Mesodermal cell (in vitro differentiated cells): ENCODE data around the gene NSMF.
"Not testable (repeated sequence)": the region's sequence is repeated elsewhere in the genome, so short reads cannot be mapped to it uniquely, and the experiment has no call there.

Experiments used
- H3K27ac ChIP-seq: 2 replicates; pipeline ENCODE4 v1.7.0; 2013; ENCODE audit warnings: mild to moderate bottlenecking, low read depth, low read length, moderate library complexity; ENCODE audit not compliant: severe bottlenecking
- H3K36me3 ChIP-seq: 2 replicates; pipeline ENCODE4 v1.7.1; 2013; ENCODE audit warnings: mild to moderate bottlenecking, low read length, moderate library complexity; ENCODE audit not compliant: control insufficient read depth, insufficient read depth
- H3K4me1 ChIP-seq: one replicate; pipeline ENCODE4 v1.7.1; 2013; ENCODE audit warnings: mild to moderate bottlenecking, low read length; ENCODE audit not compliant: insufficient read depth, control insufficient read depth, poor library complexity, severe bottlenecking
- H3K4me3 ChIP-seq: 2 replicates; pipeline ENCODE4 v1.7.0; 2013; ENCODE audit warnings: low read length, control low read depth, mild to moderate bottlenecking; ENCODE audit not compliant: insufficient read depth, poor library complexity, severe bottlenecking; ENCODE audit errors: extremely low read depth
- H3K9me3 ChIP-seq: 2 replicates; pipeline ENCODE4 v1.7.1; 2013; ENCODE audit warnings: mild to moderate bottlenecking, low read length, moderate library complexity; ENCODE audit not compliant: control insufficient read depth
- WGBS, 2 experiments: methylation state at CpG; one replicate each; pipeline ENCODE4 v1.1.5; 2013; ENCODE audit warnings: missing lambda C conversion rate in 2 of 2; ENCODE audit not compliant: insufficient coverage in 2 of 2; 5-methylcytosine and 5-hydroxymethylcytosine counted together

NSMF gene

DNA sequence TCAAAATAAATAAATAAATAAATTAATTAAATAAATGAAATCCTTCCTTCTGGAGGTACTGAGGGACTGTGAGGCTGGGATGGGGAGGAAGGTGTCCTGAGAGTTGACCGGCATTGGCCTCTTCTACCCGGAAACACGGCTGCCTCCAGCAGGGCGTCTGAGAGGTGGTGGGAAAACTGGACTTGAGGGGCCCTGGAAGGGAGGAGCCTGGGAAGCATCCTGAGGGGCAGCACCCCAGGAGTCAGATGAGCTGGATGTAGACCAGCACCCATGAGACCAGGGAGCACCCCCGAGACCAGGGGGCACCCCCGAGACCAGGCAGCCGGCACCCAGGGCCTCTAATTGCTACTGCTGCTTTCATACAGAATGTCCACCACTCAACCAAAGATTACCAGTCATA is 8.8 kb upstream of the NSMF start:
- no peak overlapping the region for H3K4me3 ChIP-seq
- 92% methylated on average over 5 to 6 of the region's 7 CpGs for WGBS, 2 experiments
- H3K9me3 ChIP-seq: no peaks in the 10 kb centered on the region
- H3K27ac ChIP-seq: no peak overlapping the region
- H3K36me3 ChIP-seq: no peaks in the 10 kb centered on the region
- no peaks in the 10 kb centered on the region for H3K4me1 ChIP-seq

- no peaks in the 10 kb centered on the region for H3K9me3 ChIP-seq
- 89 to 92% methylated on average over 16 of the region's 16 CpGs for WGBS, 2 experiments
- no peaks in the 10 kb centered on the region for H3K36me3 ChIP-seq
- H3K4me3 ChIP-seq: no peak overlapping the region
- no peaks in the 10 kb centered on the region for H3K4me1 ChIP-seq
- H3K27ac ChIP-seq: no peak overlapping the region
These were observed 8.0 kb upstream of the NSMF start for GRCh38 chr9:137467161-137467581.

- H3K4me1 ChIP-seq, H3K36me3 ChIP-seq, H3K4me3 ChIP-seq, H3K27ac ChIP-seq, H3K9me3 ChIP-seq: not testable (repeated sequence)
- 92 to 95% methylated on average over 31 to 32 of the region's 35 CpGs for WGBS, 2 experiments
These were observed 7.4 kb upstream of the NSMF start for GRCh38 chr9:137466389-137467085.

GRCh38 chr9:137465720-137466388 is 6.7 kb upstream of the NSMF start:
- no peaks in the 10 kb centered on the region for H3K9me3 ChIP-seq
- H3K27ac ChIP-seq: no peak overlapping the region
- no peaks in the 10 kb centered on the region for H3K4me1 ChIP-seq
- H3K4me3 ChIP-seq: no peak overlapping the region
- WGBS, 2 experiments: 91 to 93% methylated on average over 21 to 23 of the region's 23 CpGs
- H3K36me3 ChIP-seq: no peaks in the 10 kb centered on the region

DNA sequence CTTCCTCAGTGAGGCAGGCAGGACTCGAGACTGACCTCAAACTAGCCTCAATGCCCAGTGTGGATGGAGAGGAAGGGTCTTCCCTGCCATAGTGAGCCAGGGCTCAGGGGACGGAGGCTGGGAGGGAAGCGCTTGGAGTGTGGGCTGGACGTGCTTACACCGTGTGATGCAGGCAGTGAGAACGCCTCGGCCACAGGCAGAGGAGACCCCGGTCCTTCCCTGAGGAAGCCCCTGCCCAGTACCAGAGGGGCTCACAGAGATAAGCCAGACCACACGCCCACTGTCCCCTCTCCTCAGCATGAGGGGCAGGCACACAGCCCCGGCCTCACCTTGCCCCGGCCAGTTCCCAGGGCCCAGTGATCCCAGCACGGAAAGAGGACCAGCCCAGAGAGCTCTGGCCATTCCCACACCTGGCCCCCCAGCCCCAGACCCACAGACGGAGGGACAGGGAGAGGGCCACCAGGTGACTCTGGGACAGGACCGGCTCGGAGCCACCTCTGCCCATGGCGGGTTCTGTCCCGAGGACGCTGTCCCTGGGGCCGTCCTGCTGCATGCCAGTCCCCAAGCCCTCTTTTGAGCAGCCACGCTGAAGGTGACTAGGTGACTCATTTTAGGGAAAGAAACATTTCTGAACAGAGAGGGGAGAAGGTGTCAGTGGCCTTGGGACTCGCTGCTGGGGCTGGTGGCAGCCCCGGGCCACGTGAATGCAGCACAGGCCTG is 6.0 kb upstream of the NSMF start:
- WGBS, 2 experiments: 92 to 93% methylated on average over 13 to 19 of the region's 23 CpGs
- Histone ChIP-seq H3K36me3 (no peaks in the 10 kb centered on the region), H3K9me3 (no peaks in the 10 kb centered on the region), H3K4me3 (no peak overlapping the region), H3K27ac (no peak overlapping the region), H3K4me1 (no peaks in the 10 kb centered on the region)

DNA sequence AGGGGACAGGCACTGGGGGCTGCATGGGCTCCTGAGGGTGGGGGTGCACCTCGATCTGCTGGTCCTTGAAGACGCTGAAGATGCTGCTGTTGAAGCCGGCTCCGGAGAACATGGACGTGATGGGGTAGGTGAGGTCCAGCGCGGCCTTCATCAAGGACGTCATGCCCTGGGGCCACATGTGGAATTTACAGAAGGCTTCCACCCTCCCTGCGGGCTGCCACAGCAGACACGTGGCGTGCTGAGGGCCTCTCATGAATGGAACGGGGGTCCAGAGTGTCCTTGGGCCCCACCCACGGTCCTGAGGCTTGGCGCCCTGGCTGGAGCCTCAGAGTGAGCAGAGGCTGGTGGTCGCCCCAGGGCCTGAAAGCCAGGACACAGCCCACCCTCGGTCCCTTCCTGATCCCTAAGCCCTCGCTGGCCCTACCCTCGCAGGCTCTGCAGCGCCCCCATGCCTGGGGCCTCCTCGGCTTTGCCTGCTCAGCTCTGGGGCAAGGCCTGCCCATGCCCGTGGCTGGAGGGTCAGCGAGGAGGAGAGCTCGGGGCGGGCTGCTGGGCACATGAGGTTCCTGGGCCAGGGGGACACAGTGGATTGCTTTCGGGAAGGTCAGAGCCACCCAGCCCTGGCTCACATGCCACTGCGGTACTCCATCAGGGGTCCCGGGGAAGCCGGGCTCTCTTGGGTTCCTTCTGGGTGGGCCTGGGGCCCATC is 5.3 kb upstream of the NSMF start:
- Histone ChIP-seq H3K9me3 (no peaks in the 10 kb centered on the region), H3K27ac (no peak overlapping the region), H3K4me3 (no peak overlapping the region), H3K4me1 (peaks cover 2% of the 10 kb centered on the region), H3K36me3 (no peaks in the 10 kb centered on the region)
- 91 to 92% methylated on average over 27 of the region's 28 CpGs for WGBS, 2 experiments

- no peaks in the 10 kb centered on the region for H3K9me3 ChIP-seq
- H3K4me1 ChIP-seq: peaks cover 2% of the 10 kb centered on the region
- 92 to 93% methylated on average over 10 to 18 of the region's 18 CpGs for WGBS, 2 experiments
- no peak overlapping the region for H3K4me3 ChIP-seq
- no peaks in the 10 kb centered on the region for H3K36me3 ChIP-seq
- no peak overlapping the region for H3K27ac ChIP-seq
These were observed 4.8 kb upstream of the NSMF start for GRCh38 chr9:137463931-137464290.

DNA sequence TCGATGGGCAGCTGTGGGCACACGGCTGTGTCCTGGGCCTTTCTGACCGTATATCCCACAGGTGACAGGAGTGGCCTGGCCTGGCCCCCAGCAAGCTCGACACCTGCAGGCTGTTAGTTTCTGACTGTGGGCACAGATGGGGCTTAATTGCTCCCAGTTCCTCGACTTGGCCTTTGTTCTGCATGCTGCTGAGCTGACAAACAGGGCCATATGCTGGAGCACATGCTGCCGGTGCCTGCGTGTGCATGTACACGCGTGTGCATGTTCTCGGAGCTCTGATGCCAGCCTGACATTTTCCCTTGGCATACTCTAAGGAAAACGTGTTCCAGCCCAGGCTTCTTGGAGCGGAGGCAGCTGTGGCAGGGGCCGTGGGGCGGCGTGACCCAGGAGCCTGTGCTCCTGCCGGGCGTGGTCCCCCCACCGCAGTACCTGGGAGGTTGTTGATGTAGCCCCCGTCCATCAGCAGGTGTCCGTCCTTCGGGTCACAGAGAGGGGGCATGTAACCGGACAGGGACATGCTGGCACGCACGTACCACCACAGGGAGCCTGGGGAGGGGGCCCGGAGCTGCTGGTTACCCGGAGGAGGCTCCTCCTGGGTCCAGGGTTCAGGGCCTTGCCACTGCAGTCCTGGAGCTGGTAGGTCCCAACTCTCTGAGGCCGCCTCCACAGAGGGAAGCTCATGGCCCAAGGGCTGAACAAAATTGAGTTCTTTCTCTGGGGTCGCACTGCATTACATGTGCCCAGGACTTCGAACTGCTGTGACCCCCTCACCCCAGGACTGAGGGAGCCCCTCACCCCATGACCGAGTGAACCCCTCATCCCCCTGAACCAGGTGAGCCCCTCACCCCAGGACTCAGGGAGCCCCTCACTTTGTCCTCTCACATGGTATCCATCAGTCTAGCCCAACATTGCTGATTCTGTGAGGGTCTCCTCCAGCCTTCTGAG is 4.1 kb upstream of the NSMF start:
- WGBS, 2 experiments: 92 to 95% methylated on average over 28 to 30 of the region's 30 CpGs
- Histone ChIP-seq H3K9me3 (no peaks in the 10 kb centered on the region), H3K4me3 (no peak overlapping the region), H3K36me3 (no peaks in the 10 kb centered on the region), H3K27ac (no peak overlapping the region), H3K4me1 (peaks cover 2% of the 10 kb centered on the region)

DNA sequence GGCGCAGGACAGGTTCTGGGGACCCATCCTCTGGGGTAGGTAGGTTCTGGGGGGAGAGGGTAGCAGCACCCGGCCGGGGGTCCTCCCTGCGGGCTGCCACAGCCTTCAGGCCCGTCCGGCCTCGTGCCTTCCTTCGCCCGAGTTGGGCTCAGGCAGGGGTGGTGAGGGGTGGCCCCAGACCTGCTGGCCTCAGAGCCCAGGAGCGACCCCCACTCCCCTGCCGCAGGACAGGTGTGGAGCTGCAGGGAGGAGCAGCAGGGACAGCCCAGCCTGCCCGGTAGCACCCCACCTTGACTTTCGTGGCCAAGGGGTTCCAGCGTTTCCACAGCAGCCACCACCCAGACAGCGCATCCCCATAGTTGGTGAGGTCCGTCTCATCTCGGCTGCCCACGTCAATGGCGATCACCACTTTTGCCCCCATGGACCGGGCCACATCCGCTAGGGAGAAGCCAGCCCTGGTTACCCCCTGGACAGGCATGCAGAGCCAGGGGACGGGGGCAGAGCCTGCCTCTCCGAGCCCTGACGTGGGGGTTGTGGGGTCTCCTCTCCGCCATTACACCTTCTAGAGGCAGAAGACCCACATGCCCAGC is 3.4 kb upstream of the NSMF start:
- H3K36me3 ChIP-seq: peaks cover 5% of the 10 kb centered on the region
- H3K9me3 ChIP-seq: no peaks in the 10 kb centered on the region
- no peak overlapping the region for H3K27ac ChIP-seq
- WGBS, 2 experiments: 91 to 94% methylated on average over 21 to 24 of the region's 25 CpGs
- peaks cover 8% of the 10 kb centered on the region for H3K4me1 ChIP-seq
- H3K4me3 ChIP-seq: no peak overlapping the region
